Sciatic nerve (tissue), 2 donors: ENCODE results near the gene MIER2. TPM values are rescaled to one million over a fixed set of nuclear protein-coding genes. Genes with fewer than 3 reads are reported as not detected.
"Not testable (repeated sequence)": the region's sequence is repeated elsewhere in the genome, so short reads cannot be mapped to it uniquely, and the experiment has no call there.

Experiments
- ATAC-seq: fragments of 200-7000 bp; cut with Tn5 transposase; one replicate; pipeline ENCODE4 v1.9.1; 2020; ENCODE audit warnings: mild to moderate bottlenecking, moderate library complexity
- DNase-seq: peaks from one replicate; pipeline ENCODE4 v3.0.0-alpha.2; 2020; ENCODE audit warnings: low spot score
- intact Hi-C: fragments of 100-400 bp; cut with DNase I; formaldehyde crosslinking; loops from one replicate; pipeline ENCODE4 v1.14.2; 2022
- total RNA-seq: library from RNA; stranded (reverse); fragmentation: NEBNext Ultra II Directional; extraction: Animal tissue kit (Norgen Biotek cat#: 25700); gene quantifications from one replicate; pipeline ENCODE4 v1.2.1, GENCODE V29; 2021
- donor health status: DM: no; HTN: no; CAD: no.
- donor health status: DM: no; HTN: no; CAD: no.

Gene MIER2
- total RNA-seq, 1 donor from 2014 or later: 24.5 TPM

DNA sequence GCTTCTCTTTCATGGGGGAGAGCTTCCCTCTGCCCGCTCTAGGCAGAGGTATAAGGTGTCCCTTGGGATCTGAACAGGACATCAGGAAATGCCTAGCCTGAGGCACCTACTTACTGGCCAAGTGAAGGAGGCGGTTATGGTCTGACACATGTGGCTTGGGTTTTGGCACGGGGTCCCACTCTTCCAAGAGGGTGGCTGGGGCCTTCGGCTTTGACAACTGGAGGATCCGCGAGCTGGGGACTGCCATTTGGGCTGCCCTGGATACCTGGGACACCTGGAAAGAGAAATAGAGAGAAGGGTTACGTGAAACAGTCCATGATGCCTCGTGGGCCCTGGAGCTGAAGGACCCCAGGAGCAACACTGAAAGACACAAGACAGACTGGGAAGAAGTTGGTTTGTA lies 22.4 kb upstream of the MIER2 start:
- intact Hi-C loops: no loop called here
- DNase-seq (peak; percentile 42), ATAC-seq (no peak)

DNA sequence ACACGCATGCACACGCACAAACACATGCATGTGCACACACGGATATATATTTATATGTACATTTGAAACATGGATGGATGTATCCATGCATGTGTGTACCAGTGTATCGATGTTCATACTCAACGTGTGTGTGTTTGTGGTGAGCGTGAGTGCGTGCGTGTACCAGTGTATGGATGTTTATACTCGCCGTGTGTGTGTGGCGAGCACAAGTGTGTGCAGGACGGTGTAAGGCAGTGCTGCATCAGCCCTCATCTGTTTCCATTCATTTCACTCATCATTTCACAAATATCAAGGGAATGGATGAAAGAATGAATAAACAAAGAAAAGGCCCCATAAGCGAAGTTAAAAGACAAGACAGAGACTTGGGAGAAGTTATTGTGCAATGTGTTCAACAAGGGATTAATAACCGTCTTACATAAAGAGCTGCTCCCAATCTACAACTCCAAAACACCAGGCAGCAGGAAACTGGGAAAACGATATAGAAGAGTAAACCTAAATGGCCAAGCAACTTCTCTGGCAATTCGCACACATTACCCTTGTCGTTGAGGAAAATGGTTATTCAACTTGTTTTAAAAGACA lies 21.7 kb upstream of the MIER2 start:
- intact Hi-C loops: no loop called here
- no peak for ATAC-seq
- DNase-seq: no peak

DNA sequence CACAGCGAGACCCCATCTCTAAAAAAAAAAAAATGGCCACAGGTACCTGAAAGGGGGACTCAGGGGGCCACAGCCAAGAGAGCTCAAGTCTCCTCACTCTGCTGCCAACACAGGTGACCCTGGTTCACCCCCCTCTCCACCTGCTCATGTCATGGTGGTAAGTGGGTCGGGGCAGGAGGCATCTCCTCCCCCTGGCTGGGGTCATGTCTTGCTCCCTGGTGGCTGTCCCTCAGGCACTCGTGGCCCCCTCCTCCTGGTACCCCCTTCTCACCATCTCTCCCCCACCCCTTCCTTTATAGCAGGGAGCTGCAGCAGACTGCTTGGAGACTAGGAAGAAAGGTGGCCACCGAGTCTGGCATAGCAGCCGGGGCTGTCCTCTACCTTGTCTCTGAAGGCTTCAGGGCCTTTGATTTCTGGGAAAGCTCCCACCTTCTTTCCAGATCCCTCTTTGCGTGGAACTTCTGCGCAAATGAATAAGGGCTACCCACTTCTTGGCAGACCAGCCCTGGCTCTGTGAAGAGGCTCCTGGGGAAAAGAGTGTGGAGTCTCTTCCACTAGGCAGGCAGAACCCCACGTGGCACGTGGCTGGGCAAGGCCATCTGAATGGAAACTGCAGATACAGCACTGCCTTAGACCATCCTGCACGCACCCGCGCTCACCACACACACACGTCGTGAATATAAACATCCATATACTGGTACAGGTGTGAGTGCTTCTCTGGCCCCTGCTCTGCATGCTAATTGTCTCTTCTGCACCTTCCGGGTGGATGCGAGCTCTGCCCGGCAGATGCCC lies 20.1 kb upstream of the MIER2 start:
- ATAC-seq (no peak), DNase-seq (peak; percentile 30)
- intact Hi-C loops: loop anchor here (5.0 kb wide), 1 partner anchor 67 kb away; no protein-coding TSS in a partner anchor

DNA sequence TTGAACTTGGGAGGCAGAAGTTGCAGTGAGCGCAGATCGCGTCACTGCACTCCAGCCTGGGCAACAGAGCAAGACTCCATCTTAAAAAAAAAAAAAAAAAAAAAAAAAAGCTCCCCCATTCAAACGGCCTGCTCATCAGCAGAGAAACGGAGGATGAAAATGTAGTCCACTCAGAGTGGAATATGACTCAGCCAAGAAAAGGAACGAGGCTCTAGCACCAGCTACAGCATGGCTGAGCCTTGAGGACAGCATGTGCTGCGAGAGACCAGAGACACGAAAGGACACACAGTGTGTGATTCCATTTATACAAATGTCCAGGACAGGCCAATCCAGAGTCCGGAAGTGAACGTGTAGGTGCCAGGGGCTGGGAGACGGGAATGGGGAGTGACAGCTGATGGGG lies 18.1 kb upstream of the MIER2 start:
- ATAC-seq (no peak), DNase-seq (peak; percentile 37)
- intact Hi-C loops: loop anchor here (5.0 kb wide), 1 partner anchor 65 kb away; no protein-coding TSS in a partner anchor

DNA sequence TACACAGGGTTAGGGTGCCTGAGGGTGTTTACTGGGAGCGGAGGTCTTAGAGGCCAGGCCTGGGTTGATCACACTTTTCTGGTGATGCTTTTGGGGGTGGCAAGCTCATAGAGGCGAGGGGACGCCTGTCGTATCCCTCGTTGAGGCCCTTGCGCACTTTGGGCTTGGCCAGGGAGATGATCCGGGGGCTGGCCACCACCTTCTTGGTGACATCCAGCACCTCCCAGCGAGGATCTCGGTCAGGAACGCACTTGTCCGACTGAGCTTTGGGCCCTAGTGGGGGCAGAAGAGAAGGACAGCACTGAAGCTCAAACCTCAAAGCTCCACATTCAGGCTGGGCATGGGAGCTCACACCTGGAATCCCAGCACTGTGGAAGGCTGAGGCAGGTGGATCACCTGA lies 17.6 kb upstream of the MIER2 start:
- ATAC-seq (no peak), DNase-seq (no peak)
- intact Hi-C loops: loop anchor here (5.0 kb wide), 1 partner anchor 65 kb away; no protein-coding TSS in a partner anchor

DNA sequence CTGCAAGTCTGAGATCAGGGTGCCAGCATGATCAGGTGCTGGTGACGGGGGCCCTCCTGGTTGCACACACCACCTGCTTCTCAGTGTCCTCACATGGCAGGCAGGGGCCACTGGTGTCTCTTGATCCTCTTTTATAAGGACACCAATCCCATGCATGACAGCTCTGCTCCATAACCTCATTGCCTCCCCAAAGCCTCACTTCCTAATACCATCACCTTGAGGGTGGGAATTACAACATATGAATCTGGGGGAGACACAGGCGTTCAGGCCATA lies 15.0 kb upstream of the MIER2 start:
- DNase-seq: no peak
- ATAC-seq: no peak
- intact Hi-C loops: no loop called here

DNA sequence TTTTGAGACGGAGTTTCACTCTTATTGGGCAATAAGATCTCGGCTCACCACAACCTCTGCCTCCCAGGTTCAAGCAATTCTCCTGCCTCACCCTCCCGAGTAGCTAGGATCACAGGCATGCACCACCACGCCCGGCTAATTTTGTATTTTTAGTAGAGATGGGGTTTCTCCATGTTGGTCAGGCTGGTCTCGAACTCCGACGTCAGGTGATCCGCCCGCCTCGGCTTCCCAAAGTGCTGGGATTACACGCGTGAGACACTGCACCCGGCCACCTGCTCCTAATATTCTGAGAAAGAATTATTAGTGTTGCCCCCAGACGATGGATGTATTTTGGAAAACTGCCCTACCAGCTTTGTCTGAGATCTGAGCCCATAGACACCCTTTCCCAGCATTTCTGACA lies 10.9 kb upstream of the MIER2 start:
- intact Hi-C loops, ATAC-seq: not testable (repeated sequence)
- peak; percentile 33 for DNase-seq

DNA sequence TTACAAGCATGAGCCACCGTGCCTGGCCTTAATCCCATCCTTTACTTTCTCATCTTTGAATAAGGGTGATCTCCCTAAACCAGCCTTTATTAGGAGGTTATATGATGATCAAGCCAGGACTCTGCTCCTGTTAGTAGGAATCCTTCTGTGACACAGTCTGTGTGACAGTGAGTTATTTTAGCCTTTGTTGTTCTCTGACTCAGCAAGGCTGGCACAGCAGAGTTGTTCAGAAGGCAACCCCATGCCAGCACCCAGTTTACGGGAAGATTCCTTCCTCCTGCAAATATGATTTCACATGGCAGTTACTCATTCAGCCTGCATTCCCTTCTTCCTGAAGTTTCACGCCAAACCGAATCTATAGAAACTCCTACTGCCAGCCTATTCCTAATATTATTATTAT lies 10.5 kb upstream of the MIER2 start:
- intact Hi-C loops: no loop called here
- ATAC-seq (no peak), DNase-seq (no peak)

DNA sequence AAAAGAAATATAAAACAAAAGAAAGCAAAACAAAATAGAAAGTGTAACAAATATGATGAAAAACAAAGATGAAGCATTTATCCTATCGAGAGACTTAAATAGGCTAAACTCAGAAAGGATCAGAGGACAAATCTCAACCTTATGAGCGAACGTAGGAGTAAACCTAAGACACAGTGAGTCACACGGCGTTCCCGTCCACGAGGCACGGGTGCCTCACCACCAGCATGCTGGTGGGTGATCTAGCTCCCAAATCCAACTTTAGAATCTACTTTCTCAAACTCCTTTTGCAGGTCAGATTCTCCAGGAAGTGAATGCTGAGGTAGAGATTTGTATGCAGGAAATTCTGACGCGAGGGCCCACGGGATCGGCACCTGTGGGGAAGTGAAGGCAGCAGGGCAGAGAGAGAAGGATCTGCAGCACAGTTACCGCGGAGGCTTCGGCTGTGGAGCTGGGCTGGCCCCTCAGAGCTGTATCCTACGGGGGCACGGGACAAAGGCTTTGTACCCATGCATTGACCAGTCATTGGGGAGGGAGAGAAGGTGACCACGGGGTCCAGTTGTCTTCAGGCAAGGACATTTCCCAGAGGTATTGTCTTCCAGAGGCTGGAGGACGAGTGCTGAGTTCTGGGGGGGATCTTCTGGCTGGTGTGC lies 7.5 kb upstream of the MIER2 start:
- DNase-seq (peak; percentile 45), ATAC-seq (no peak)
- intact Hi-C loops: no loop called here

DNA sequence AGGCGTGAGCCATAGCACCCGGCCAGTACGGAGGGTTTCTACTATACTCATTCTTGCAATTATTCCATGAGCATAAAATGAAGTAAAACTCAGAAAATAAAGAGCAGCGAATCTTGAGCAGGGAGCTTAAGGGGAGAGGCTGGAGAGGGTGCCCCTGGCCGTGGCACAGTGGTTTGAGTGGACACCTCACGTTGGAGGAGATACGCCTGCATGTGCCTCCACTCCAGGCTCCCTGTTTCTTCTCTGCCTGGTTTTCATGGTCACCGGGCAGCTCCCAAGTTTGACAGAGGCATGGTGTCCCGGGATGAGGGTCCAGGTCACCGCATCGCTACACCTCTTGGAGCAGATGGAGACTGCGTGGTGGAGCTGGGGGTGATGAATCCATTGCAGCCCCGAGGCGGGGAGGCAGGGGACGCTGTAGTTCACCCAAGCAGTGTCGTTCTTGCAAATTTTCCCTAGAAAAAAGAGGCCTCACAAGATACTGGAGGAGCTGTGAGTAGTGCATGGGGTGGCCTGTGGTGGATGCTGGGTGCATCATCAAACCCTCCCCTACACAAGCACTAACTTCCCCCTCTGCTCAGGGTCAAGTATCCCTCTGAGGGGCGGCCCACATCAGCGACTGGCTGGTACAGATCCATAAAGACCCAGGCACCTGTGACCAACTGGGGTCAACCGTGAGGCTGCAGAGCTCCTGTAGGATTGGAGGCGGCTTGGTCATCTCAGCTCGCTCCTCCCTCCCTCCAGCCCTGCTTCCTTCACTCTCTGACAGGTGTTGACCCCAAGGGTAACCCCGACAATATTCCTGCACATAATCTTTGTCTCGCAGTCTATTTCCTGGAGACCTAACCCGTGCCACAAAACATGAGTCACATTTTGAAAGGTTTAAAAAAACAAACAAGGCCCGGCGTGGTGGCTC lies 3.6 kb upstream of the MIER2 start:
- DNase-seq (no peak), ATAC-seq (no peak)
- intact Hi-C loops: no loop called here

DNA sequence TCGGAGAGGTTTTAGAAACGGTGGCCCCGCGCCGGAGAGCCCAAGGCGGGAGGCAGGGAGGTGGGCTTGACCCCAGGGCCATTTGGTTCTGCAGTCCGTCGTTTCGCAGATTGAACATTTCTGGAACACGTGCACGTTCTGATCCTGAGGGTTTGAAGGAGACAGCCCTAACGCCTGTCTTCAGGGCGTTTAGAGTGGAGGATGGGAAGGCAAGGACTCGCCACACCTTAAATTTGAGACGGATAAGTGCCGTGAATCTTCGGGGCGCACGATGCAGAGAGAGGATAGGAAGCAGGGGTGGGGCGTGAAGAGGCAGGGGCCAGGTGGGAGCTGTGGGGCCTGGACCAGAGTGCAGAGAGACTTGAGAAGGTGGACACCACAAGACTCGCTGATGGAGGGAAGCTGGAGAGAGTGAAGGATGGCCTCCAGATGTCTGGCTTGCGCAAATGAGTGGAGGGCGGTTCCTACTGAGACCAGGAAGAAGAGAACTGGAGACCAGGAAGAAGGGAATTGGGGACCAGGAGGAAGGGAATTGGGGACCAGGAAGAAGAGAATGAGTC lies 804 bp upstream of the MIER2 start:
- DNase-seq (no peak), ATAC-seq (no peak)
- intact Hi-C loops: no loop called here

DNA sequence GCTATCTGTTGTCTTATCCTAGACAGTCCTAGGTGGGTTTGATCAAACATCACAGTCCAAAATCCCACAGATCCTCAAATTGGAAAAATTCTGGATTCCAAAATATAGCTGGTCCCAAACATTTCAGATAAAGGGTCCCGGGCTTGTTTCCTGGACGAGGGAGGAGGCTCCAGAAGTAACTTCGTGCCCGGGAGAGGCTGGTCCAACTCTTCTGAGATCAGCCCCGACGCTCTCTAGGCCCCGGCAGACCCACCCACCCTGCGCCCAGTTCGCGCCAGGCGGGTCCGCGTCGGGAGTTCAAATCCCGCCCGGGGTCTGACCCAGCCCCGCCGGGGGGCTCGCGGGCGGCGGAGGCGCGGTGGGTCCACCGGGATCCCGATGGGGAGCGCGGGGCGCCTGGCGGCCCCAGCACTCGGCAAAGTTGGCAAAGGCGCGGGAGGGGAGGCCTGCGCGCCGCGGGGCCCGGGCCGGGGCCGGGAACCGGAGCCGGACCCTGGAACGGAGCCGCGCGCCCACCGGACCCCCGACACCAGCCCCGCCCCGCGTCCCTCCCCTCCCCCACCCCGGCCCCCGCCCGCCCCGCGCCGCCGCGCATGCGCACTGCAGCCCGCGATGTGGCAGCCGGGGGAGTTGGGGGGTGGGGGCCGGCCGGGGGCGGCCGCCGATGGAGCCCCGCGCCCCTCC lies 513 bp downstream of the MIER2 start:
- intact Hi-C loops: no loop called here
- ATAC-seq: peak; percentile 33

DNA sequence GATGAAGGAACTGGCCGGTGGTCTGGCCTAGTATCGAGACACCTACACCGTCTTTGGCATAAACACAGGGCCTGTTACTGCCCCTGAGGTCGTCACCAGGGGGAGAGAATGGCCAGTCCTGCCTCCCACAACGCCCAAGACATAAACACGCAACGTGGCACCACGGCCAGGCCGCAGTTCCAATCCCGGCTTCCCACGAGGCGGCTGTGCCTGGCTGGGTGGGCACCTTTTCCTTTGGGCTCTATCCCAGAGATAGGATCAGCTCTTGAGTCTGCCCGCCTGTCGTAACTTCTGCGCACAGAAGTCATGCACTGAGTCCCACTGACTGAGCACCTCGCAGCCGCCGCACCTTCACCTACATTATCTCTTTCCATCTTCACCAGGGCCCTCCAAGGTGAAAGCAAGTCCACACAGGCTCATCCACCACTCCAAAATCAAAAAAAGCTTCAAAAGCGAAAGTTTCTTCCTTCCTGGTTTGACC lies 1.1 kb downstream of the MIER2 start:
- ATAC-seq: peak; percentile 3
- intact Hi-C loops: no loop called here
- DNase-seq: no peak

More for the DNA sequence above, 513 bp downstream of the MIER2 start:
- peak; percentile 54 for DNase-seq

DNA sequence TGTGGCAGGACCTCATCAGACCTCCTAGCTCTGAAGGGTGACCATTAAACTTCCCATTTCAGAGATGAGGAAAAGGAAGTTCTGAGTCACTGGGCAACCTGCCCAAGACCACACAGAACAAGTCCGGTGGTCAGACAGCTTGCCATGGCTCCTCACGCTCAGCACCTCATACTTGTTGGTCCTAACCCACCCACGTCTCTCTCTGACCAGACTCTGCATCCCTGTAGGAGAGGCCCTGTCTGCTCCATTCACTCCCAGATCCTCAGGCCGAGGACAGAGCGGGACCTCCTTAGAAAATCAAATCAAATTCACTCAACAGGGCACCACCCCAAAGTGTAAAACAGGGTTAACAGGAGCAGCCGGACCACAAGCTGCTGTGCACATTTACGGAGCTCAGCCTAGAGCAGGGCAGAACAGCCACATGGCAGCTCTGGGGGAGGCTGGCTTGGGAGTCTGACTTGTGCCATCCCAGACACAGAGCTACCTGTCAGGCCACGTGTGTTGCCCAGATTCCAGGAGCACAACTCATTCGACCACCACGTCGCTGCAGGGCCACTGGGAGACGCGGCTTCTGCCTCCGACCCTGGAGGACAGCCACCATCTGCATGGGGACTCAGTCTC lies 1.7 kb downstream of the MIER2 start:
- DNase-seq (peak; percentile 85), ATAC-seq (peak; percentile 49)
- intact Hi-C loops: no loop called here

DNA sequence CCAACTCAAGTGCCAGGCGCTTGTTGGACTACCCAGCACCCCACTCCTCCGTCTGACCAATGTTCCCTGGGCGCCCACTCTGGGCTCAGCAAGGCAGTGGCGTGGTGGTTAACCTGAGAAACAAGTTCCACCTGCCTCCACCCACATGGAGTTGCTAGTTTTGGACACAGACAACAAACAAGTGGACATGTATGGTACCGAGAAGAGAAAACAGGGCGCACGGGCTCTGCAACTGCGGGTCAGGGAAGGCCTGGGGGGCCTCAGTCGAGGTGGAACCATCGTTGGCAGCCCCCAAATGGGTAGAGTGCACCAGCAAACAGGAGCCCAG lies 2.5 kb downstream of the MIER2 start:
- ATAC-seq (no peak), DNase-seq (no peak)
- intact Hi-C loops: no loop called here

DNA sequence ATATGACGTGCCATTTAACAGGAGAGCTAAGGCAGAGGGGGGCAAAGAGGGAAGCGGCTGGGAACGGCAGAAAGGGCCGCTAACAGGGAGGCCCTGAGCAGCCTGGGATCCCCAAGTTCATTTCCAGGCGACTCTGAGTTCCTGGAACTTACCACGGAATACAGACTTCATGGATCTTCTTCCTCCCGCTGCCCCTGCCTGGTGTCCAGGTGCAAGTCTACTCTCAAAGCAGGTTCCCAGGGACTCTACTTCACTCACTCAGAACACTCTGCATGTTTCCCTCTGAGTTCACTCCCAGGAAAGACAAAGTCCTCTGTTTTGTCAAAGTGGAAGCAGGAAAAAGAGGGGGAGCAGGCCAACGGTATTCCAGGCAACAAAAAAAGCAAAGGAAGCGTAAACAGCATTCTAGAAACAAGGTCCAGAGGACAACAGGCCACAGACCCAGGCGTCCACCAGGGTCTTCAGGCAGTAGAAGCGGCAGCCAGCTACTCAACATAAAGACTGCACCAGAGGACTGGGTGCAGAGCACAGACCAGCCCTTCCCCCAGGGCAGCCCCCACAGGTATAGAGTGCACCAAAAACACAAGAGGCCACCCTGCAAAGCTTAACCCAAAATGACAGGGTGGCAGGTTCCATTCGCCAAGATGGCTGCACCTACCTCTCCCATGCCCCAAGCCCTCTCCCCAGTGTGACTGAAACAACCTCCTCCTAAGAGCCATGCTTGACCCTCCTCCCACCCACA lies 3.0 kb downstream of the MIER2 start:
- ATAC-seq (no peak), DNase-seq (no peak)
- intact Hi-C loops: no loop called here

DNA sequence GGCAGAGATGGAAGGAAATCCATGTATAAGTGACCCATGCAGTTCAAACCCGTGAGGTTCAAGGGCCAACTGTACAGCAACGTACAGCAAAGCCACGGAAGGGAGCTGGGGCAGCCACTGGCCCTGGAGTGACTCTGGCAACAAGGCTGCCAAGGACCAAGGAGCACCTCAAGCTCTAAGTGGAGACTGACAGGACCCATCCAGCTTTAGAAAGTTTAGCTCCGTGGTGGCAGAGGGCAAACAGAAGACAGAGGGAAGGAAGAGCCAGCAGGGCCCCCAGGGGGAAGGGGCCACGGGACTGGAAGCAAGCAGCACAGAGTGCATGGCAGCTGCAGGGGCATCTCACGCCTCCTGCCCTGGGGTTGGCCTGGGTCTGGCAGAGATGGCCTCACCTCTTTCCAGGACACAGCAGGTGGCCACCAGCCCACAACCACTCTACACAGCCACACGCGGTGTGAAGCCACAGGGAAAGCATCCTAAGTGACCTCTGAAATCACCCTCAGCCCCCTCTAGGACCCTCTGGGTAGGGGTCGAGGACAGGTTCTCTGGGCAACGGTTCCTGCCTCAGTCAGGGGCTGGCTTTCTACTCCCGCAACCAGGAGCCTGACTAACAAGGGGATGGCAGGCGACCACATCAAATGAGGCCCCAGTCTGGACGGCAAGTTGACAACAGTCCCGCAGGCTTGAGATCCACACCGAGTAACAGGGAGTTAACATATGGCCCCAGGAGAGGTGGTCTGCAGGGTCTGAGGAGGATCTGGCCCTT lies 3.8 kb downstream of the MIER2 start:
- intact Hi-C loops: no loop called here
- DNase-seq (peak; percentile 22), ATAC-seq (no peak)
